Progenitor cell of endocrine pancreas (in vitro differentiated cells): Measurements from ENCODE around the gene MANSC1. TPM values are rescaled to one million over a fixed set of nuclear protein-coding genes. Genes with fewer than 3 reads are reported as not detected.

Source experiments
- DNase-seq: peaks from one replicate; pipeline ENCODE4 v3.0.0; 2021; ENCODE audit warnings: low spot score; ENCODE audit not compliant: unreplicated experiment
- H3K27ac Mint-ChIP-seq: 2 replicates; pipeline ENCODE4 v1.8.0; 2021; ENCODE audit warnings: mild to moderate bottlenecking, moderate library complexity, mixed read lengths
- H3K27me3 Mint-ChIP-seq: 2 replicates; pipeline ENCODE4 v1.8.0; 2021; ENCODE audit warnings: mixed read lengths
- H3K36me3 Mint-ChIP-seq: 2 replicates; pipeline ENCODE4 v1.8.0; 2022; ENCODE audit warnings: mixed read lengths; ENCODE audit not compliant: insufficient read depth
- H3K4me1 Mint-ChIP-seq: 2 replicates; pipeline ENCODE4 v1.8.0; 2021; ENCODE audit warnings: low read depth, mixed read lengths
- H3K4me3 Mint-ChIP-seq: 2 replicates; pipeline ENCODE4 v1.8.0; 2021; ENCODE audit warnings: low read depth, mild to moderate bottlenecking, moderate library complexity, mixed read lengths
- H3K9me3 Mint-ChIP-seq: 2 replicates; pipeline ENCODE4 v1.8.0; 2021; ENCODE audit warnings: low read depth, mixed read lengths
- total RNA-seq: library from RNA; stranded (reverse); gene quantifications from 2 replicates; pipeline ENCODE4 v1.2.1, GENCODE V29; 2021
- TF ChIP-seq, protein P1 (sequence below): fragments of 200-600 bp; sonication (generic); IDR thresholded peaks from one replicate; pipeline ENCODE4 v1.5.0; 2021; ENCODE audit warnings: antibody characterized with exemption, mild to moderate bottlenecking; ENCODE audit not compliant: unreplicated experiment

The MANSC1 gene
- total RNA-seq, 1 donor from 2014 or later = 30.7 TPM

DNA sequence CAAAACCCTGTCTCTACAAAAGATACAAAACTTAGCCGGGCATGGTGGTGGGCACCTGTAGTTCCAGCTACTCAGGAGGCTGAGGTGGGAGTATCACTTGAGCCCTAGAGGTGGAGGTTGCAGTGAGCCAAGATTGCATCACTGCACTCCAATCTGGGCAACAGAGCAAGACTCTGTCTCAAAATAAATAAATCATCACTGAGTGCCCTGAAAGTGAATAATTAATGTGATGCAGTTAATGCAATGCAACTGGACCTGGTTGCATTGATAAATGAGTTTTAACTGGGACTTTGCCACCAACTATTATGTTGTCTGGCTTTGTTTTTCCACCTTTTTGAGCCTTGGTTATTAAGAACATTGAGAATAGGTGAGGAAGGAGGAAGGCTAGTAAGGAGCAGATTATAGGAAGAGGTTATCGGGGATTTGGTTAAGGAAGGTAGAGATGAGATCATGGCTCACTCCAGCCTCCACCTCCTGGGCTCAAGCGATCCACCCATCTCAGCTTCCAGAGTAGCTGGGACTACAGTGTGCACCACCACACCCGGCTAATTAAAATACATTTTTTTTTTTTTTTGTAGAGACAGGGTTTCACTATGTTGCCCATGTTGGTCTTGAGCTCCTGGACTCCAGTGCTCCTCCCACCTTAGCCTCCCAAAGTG is 14.9 kb upstream of the MANSC1 start:
- no peak for DNase-seq
- Mint-ChIP-seq H3K4me1 (no peaks in the 10 kb centered on the region), H3K9me3 (no peaks in the 10 kb centered on the region), H3K36me3 (no peaks in the 10 kb centered on the region), H3K27me3 (no peaks in the 10 kb centered on the region), H3K4me3 (no peak overlapping the region), H3K27ac (no peak overlapping the region)
- TF ChIP-seq, protein P1, sequence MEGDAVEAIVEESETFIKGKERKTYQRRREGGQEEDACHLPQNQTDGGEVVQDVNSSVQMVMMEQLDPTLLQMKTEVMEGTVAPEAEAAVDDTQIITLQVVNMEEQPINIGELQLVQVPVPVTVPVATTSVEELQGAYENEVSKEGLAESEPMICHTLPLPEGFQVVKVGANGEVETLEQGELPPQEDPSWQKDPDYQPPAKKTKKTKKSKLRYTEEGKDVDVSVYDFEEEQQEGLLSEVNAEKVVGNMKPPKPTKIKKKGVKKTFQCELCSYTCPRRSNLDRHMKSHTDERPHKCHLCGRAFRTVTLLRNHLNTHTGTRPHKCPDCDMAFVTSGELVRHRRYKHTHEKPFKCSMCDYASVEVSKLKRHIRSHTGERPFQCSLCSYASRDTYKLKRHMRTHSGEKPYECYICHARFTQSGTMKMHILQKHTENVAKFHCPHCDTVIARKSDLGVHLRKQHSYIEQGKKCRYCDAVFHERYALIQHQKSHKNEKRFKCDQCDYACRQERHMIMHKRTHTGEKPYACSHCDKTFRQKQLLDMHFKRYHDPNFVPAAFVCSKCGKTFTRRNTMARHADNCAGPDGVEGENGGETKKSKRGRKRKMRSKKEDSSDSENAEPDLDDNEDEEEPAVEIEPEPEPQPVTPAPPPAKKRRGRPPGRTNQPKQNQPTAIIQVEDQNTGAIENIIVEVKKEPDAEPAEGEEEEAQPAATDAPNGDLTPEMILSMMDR = no peak

DNA sequence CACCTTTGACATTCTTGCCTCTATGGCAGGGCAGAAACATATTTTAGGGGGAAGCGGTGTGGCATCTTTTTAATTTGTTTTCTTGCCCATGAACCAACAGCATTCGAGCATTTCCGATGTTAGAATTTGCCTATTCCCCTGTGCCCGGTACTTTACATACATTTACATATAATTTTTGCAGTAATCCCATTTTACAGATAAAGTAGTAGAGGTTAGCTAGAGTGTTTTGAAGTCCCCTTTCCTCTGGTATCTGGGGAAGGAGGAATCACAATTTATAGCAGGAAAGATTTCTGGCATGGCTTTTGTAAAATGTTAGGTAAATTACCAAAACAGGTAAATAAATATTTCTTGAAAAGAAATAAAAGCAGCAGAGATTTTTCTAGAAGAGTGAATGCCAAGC is 8.5 kb upstream of the MANSC1 start:
- Mint-ChIP-seq H3K27ac (no peak overlapping the region), H3K36me3 (no peaks in the 10 kb centered on the region), H3K4me3 (peak overlapping the region; percentile 94), H3K27me3 (no peaks in the 10 kb centered on the region), H3K9me3 (no peaks in the 10 kb centered on the region), H3K4me1 (peaks cover 16% of the 10 kb centered on the region)
- TF ChIP-seq, protein P1 = no peak
- DNase-seq = no peak

DNA sequence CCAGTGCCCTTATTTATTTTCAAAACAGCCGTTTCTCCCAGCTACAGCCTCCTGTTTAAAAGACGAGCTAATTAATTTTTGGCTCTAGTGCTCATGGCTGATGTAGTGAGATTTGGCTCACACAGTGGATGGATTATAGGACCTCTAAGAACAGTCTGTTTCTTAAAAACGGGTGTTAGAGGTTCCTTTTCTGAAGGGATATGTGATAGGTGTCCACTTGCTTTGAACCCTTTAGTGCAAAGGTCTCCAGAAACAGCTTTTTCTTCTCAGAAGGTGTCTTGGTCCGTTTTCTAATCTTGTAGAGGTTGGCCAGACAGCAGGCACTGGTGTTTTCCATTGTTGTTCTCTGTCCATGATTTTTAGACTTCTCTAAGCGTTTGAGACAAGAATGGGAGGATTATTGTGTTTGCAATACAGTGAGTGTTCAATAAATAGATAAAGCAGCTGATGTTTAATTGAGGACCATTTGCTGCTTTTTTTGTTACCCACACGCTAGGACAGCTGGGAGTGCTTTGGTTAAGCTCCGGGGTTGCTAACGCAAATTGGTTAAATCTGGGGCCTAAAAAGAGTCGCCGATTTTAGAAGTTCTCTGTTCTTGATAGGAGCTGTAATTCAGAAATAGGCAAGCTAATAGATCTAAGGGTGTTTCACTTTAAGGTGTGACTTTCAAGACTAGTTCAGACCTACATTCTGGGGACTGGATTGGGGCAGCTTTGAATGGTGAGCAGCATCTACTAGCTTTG is 7.8 kb upstream of the MANSC1 start:
- H3K9me3 Mint-ChIP-seq = no peaks in the 10 kb centered on the region
- no peaks in the 10 kb centered on the region for H3K27me3 Mint-ChIP-seq
- DNase-seq = no peak
- peak overlapping the region; percentile 94 for H3K4me3 Mint-ChIP-seq
- H3K27ac Mint-ChIP-seq = peak overlapping the region; percentile 97
- peaks cover 18% of the 10 kb centered on the region for H3K4me1 Mint-ChIP-seq
- TF ChIP-seq, protein P1 = no peak
- H3K36me3 Mint-ChIP-seq = no peaks in the 10 kb centered on the region

DNA sequence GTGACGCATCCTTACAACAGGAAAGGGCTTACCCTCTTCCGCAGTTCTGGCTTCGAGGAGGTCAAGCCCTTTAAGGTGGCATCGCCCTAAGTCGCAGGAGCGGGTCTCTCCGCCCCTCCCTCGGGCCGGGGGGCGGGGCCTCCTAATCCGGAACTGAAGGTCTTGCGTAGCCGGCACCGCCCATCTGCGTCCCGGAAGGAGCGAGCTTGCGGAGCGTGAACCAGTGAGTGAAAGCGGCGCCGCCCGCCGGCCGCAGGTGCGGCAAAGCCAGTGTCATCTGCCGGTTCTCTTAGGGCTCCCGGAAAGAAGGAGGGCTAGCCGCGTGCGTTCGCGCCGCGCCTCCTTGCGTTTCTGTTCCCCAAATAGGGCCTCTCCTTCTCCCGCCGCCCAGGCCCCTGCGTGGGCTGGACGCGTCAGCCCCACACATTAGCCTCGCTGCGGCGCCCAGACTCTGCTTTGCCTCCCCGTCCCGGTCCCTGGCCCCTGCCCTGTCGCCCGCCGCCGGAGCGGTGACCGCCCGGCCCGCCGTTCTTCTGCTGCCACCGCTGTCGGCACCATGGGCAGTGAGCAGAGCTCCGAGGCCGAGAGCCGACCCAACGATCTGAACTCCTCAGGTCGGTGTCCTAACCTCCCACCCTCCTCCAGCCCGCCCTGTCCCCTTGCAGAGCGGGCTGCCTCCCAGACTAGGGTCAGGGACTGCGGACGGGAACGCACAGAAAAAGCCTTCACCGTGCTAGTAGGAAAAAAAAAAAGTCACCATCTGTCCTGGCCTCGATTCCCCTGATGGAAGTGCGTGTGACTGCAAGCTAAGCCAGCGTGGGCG is 7.1 kb upstream of the MANSC1 start, which contains the start of gene BORCS5:
BORCS5 (plus strand) TSS at position 183 of the 823 bp plus-strand sequence; CDS start at position 557, 374 bp downstream.
- peak; percentile 96 for DNase-seq
- peak within 1 kb of the TSS; percentile 94 for H3K4me3 Mint-ChIP-seq
- TF ChIP-seq, protein P1 = peak; percentile 36
- no peaks in the 10 kb centered on the region for H3K27me3 Mint-ChIP-seq
- peak within 1 kb of the TSS; percentile 97 for H3K27ac Mint-ChIP-seq
- H3K36me3 Mint-ChIP-seq = no peaks in the 10 kb centered on the region
- H3K9me3 Mint-ChIP-seq = no peaks in the 10 kb centered on the region
- H3K4me1 Mint-ChIP-seq = peaks cover 18% of the 10 kb centered on the region

DNA sequence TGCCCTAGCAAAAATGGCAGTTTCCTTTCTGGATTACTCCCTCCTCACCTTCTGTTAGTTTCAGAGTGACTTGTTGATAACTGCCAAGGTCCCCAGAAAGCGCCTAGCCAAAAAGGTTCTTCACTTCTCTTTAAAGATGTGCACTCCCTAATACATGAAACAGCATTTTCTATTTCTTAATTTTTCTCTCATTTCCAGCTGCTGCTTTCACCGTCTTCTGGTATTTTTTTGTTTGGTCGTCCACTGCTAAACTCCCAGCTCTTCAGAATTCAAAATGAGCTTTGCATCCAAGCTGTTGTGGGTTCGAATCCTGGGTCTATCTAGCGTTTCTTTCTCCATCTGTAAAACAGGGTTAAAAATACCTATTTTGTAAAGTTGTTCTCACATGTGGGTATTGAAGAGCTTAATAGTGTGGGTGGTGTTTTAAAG is 6.4 kb upstream of the MANSC1 start:
- no peaks in the 10 kb centered on the region for H3K9me3 Mint-ChIP-seq
- peak overlapping the region; percentile 97 for H3K27ac Mint-ChIP-seq
- peaks cover 18% of the 10 kb centered on the region for H3K4me1 Mint-ChIP-seq
- H3K36me3 Mint-ChIP-seq = no peaks in the 10 kb centered on the region
- peak overlapping the region; percentile 94 for H3K4me3 Mint-ChIP-seq
- DNase-seq = no peak
- TF ChIP-seq, protein P1 = no peak
- no peaks in the 10 kb centered on the region for H3K27me3 Mint-ChIP-seq
